ENCODE measurements around the gene SFXN2.

The SFXN2 gene

DNA sequence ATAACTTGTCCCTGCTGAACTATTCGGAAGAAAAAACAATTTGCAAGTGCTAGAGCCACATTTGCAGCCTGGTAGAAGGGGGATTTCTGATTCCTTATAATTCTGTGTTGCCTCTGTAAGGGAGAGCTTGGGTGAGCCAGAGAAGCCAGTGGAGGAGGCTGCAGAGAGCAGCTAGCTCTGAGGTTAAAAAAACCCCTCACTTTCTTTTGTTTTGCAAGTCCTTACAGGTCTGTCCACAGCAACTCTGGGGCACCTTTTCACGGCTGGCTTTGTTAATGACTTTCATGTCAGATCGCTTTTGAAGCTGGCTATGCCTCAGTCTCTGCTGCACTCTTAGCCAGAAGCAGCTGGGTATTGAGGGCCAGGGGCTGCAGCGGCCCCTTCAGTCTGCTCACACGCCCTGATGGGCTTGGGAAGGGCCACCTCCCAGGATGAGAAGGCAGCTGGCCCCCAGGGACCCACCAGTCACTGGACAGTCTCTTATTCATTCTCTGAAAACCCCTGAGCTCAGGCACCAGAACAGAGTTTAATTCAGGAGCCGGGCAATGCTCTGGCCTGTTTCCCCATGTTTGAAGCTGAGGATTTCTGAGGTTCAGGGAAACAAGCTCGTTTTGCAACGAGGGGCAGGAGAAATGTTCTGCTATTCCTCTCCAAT, 39.3 kb upstream of the SFXN2 start:
- H3K9ac ChIP-seq (ENCODE audit: low read length): no peak overlapping the region

DNA sequence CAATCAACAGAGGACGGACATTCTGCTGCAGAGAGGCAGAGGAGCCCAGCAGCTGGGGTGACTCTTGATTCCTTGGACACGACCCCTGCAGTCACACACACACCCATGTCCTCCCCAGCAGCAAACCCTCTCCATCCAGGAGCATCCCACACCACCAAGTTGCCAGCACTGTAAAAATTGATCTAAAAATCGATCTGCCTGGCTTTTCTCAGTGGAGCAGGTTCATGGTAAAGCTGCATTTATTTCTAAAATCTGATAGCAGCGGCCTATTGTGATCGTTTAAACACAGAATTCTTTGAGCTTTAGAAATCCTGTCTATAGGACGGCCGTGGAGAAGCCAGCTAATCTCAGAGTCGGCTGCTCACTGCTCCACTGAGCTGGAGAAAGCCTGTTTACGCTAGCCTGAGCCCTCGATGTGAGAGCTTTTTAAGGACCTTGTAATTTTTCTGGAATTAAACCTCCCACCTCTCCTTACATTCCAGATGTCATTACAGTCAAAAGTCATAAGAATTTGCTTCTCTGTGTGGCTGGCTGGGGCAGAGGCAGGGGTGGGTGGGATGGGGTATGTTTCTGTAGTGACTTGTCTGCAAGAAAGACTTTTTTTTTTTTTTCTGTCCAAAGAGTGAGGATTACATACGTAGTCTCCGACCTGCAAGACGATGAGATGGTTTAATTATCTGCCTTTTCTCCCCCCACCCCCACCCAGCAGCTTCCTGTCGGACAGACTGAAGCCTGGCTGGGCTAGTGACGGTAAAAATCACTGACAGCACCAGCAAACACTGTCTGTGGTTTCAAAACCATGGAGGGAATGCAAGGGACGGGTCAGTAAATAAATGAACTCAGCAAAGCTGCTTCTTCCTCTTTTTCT, 38.5 kb upstream of the SFXN2 start:
- Histone ChIP-seq H3K27ac (ENCODE audit: low read depth, low read length) (peak overlapping the region; percentile 18), H3K4me1 (ENCODE audit: control insufficient read depth, insufficient read depth, low read length) (peaks cover 8% of the 10 kb centered on the region), H3K9ac (ENCODE audit: low read length) (no peak overlapping the region), H3K36me3 (ENCODE audit: control insufficient read depth, insufficient read depth, low read length) (no peaks in the 10 kb centered on the region), H3K27me3 (ENCODE audit: control insufficient read depth, insufficient read depth, low read length) (no peaks in the 10 kb centered on the region), H3K4me3 (ENCODE audit: low read length) (no peak overlapping the region)

More for the DNA sequence above, 39.3 kb upstream of the SFXN2 start:
- H3K27ac ChIP-seq (ENCODE audit: low read depth, low read length): no peak overlapping the region
- peaks cover 8% of the 10 kb centered on the region for H3K4me1 ChIP-seq (ENCODE audit: control insufficient read depth, insufficient read depth, low read length)
- no peaks in the 10 kb centered on the region for H3K36me3 ChIP-seq (ENCODE audit: control insufficient read depth, insufficient read depth, low read length)
- no peak overlapping the region for H3K4me3 ChIP-seq (ENCODE audit: low read length)
- H3K27me3 ChIP-seq (ENCODE audit: control insufficient read depth, insufficient read depth, low read length): no peaks in the 10 kb centered on the region

DNA sequence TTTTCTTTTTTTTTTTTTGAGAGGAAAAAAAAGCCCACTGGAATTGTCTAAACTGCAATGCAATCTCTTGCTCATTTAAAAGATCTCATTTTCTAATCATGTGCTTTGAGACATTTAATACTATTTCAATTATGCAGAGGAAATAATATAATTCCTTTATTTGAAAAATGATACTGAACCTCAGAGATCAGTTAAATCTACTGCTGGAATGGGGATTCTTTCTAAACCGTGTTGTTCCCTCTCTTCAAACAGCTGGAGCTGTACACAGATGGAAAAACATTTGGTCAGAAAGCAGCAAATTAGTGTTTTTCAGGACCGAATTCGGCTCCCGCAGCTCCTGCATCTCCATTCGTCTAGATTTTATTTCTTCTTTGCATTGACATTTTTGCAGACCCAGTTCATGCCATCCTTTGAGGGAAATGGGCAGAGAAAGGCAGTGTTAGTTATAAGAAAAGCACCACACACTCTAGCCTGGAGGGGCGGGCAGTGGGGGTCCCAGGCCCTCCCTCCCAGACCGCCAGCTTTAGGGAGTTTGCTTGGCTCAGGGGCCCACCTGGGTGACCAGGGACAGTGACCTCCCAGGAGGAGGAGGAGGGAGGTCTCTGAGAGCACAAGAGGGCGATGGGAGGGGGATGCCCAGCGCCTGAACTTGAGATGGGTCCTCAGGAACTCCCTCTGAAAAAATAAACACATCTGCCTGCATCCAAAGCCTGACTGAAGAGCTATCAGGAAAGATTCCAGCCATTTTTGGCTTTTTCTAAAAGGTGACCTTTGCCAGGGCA, 37.7 kb upstream of the SFXN2 start:
- H3K36me3 ChIP-seq (ENCODE audit: control insufficient read depth, insufficient read depth, low read length): no peaks in the 10 kb centered on the region
- H3K4me3 ChIP-seq (ENCODE audit: low read length): no peak overlapping the region
- H3K9ac ChIP-seq (ENCODE audit: low read length): no peak overlapping the region
- H3K27me3 ChIP-seq (ENCODE audit: control insufficient read depth, insufficient read depth, low read length): no peaks in the 10 kb centered on the region
- peaks cover 8% of the 10 kb centered on the region for H3K4me1 ChIP-seq (ENCODE audit: control insufficient read depth, insufficient read depth, low read length)
- no peak overlapping the region for H3K27ac ChIP-seq (ENCODE audit: low read depth, low read length)

DNA sequence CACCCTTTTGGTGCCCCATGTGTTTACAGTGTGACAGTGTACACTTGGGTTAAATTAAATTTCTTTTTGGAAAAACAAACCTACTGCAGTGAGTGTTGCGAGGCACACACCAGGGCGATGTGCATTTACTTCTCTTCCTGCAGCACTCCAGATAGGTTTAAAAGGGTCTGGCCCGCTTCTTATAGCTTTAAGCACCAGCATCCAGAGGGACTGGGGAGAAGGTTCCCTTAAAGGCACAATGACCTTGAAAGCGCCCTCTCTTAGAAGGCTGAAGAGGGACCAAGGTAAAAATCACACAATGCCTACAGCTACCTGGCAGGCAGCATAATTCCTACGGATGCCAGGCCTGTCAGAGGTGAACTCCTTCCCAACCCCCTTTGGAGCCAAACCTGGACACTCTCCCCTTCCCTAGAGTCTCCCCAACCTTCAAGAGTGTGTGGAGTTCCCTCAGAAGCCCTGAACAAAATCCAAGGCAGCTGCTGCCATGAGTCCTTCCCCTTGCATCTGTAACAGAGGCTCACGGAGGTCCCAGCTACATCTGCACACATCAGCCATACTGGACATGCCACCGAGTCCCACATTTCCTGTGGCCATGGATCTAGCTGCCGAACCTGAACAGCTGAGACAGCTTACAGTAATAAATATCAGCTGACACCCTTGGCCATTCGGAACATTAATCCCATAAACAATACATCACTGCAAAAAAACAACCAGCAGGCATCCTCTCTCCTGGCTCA, 36.9 kb upstream of the SFXN2 start:
- H3K9ac ChIP-seq (ENCODE audit: low read length): no peak overlapping the region
- H3K27ac ChIP-seq (ENCODE audit: low read depth, low read length): no peak overlapping the region
- no peaks in the 10 kb centered on the region for H3K27me3 ChIP-seq (ENCODE audit: control insufficient read depth, insufficient read depth, low read length)
- peaks cover 8% of the 10 kb centered on the region for H3K4me1 ChIP-seq (ENCODE audit: control insufficient read depth, insufficient read depth, low read length)
- no peak overlapping the region for H3K4me3 ChIP-seq (ENCODE audit: low read length)
- H3K36me3 ChIP-seq (ENCODE audit: control insufficient read depth, insufficient read depth, low read length): no peaks in the 10 kb centered on the region

DNA sequence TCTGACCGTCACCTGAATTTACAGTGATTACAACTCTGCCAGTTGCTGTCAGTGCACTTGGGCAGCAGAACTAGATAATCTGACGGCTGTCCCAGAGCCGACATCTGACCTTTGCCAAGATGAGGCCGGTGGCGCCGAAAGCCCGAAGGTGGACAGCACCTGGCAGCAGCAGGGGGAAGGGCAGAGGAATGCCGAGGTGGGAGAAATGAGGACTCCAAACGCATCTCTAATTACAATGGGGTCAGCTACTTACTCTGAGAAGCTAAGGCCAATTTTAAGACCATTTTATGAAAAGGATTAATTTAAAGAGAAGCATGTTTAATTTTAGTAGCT, 36.4 kb upstream of the SFXN2 start:
- H3K36me3 ChIP-seq (ENCODE audit: control insufficient read depth, insufficient read depth, low read length): no peaks in the 10 kb centered on the region
- no peak overlapping the region for H3K27ac ChIP-seq (ENCODE audit: low read depth, low read length)
- H3K4me1 ChIP-seq (ENCODE audit: control insufficient read depth, insufficient read depth, low read length): peaks cover 8% of the 10 kb centered on the region
- H3K27me3 ChIP-seq (ENCODE audit: control insufficient read depth, insufficient read depth, low read length): no peaks in the 10 kb centered on the region
- no peak overlapping the region for H3K4me3 ChIP-seq (ENCODE audit: low read length)
- H3K9ac ChIP-seq (ENCODE audit: low read length): no peak overlapping the region

DNA sequence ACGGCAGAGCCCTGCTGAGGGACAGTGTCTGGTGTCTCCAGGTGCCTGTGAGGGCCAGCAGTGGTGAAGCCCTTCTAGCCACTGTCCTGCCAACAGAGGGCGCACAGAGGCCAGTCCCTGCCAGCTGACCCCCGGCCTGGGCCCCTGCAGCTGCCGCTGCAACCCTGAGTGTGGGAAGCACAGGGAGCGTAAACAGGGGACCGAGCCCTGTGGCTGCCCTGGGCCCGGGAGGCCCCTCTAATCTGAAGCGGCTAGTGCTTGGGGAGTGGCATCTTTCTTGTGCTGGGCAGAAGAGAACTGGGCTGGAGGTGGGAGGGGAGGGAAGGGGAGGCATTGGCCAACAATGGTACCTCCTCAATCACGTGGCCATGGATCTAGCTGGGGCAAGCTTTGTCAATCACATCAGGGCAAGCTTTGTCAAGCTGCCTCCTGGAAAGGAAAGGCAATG, 35.6 kb upstream of the SFXN2 start:
- H3K36me3 ChIP-seq (ENCODE audit: control insufficient read depth, insufficient read depth, low read length): no peaks in the 10 kb centered on the region
- H3K9ac ChIP-seq (ENCODE audit: low read length): no peak overlapping the region
- no peak overlapping the region for H3K27ac ChIP-seq (ENCODE audit: low read depth, low read length)
- H3K27me3 ChIP-seq (ENCODE audit: control insufficient read depth, insufficient read depth, low read length): no peaks in the 10 kb centered on the region
- peaks cover 6% of the 10 kb centered on the region for H3K4me1 ChIP-seq (ENCODE audit: control insufficient read depth, insufficient read depth, low read length)
- H3K4me3 ChIP-seq (ENCODE audit: low read length): no peak overlapping the region

DNA sequence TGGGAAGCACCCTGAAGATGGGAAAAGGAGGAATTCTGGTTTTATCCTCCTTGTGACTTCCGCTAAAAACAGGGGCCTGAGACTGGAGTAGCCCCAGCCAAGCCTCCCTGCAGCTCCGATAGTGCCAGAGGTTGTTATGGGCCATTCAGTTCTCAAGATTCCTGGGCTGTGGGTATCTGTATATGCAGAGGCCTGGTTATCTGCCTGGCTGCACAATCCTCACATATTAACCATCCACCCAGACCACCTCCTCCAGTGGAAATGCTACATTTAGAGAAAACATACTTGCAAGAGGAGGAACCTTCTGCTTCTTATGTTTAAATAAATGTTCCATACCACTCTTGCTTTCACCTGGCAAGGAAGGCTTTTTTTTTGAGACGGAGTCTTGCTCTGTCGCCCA, 34.8 kb upstream of the SFXN2 start:
- Histone ChIP-seq H3K27me3 (ENCODE audit: control insufficient read depth, insufficient read depth, low read length) (no peaks in the 10 kb centered on the region), H3K4me3 (ENCODE audit: low read length) (no peak overlapping the region), H3K4me1 (ENCODE audit: control insufficient read depth, insufficient read depth, low read length) (peaks cover 2% of the 10 kb centered on the region), H3K9ac (ENCODE audit: low read length) (no peak overlapping the region), H3K27ac (ENCODE audit: low read depth, low read length) (no peak overlapping the region), H3K36me3 (ENCODE audit: control insufficient read depth, insufficient read depth, low read length) (no peaks in the 10 kb centered on the region)

DNA sequence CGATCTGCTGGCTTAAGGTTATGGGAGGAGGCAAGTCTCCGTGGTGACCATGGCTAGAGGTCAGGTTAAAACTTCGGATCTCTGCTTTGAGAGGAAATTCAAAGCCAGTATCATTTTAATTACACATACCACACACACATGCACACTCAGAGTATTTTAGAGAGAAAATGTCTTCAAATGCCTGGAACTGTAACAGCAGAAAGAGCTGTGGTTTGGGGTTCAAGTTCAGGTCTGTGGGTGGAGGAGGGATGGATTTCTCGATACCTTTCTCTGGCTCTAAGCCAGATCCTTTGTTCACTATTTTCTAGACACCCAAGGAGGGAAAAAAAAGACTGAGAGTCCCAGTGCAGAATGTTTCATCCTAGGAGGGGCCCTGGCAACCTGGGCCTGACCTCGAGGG, 32.7 kb upstream of the SFXN2 start:
- Histone ChIP-seq H3K4me3 (ENCODE audit: low read length) (no peak overlapping the region), H3K27me3 (ENCODE audit: control insufficient read depth, insufficient read depth, low read length) (no peaks in the 10 kb centered on the region), H3K27ac (ENCODE audit: low read depth, low read length) (no peak overlapping the region), H3K9ac (ENCODE audit: low read length) (no peak overlapping the region), H3K4me1 (ENCODE audit: control insufficient read depth, insufficient read depth, low read length) (no peaks in the 10 kb centered on the region), H3K36me3 (ENCODE audit: control insufficient read depth, insufficient read depth, low read length) (peaks cover 3% of the 10 kb centered on the region)

DNA sequence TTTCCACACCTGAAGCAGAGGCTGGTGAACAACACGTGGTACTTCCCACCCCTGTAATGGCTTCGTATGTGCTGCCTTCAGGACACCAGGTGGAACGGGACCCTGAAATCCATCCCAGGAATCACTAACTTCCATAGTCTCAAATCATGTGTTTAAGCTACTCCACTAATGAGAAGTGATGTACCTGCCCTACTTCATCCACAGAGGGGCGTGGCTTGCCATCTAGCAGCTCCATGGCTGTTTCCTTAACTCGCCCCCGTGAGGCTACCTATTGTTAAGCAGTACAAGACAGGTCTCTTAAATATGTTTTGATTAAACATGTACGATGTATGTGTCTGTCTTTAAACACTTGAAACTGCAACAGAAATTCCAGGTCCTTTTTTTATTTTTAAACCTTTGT, 32.0 kb upstream of the SFXN2 start:
- no peaks in the 10 kb centered on the region for H3K4me1 ChIP-seq (ENCODE audit: control insufficient read depth, insufficient read depth, low read length)
- no peak overlapping the region for H3K4me3 ChIP-seq (ENCODE audit: low read length)
- no peak overlapping the region for H3K9ac ChIP-seq (ENCODE audit: low read length)
- H3K27ac ChIP-seq (ENCODE audit: low read depth, low read length): no peak overlapping the region
- H3K27me3 ChIP-seq (ENCODE audit: control insufficient read depth, insufficient read depth, low read length): no peaks in the 10 kb centered on the region
- peaks cover 3% of the 10 kb centered on the region for H3K36me3 ChIP-seq (ENCODE audit: control insufficient read depth, insufficient read depth, low read length)

DNA sequence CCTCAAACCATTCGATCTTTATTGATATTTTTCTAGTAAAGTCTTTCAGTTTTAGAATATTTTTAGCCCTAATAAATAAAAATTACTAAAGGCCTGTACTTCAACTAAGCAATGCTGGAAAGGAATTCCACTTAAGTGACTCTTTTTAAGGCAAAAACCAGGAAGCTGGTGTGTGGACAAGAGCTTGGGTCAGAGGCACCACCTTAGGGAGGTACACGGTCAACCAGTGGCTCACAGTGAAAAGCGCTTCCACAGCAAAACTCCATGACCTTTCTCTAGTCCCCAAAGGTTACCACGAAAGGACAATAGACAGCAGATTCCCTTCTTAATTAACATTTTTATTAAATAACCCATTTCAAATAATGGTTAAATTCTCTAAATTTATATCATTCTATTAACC, 31.5 kb upstream of the SFXN2 start:
- peaks cover 3% of the 10 kb centered on the region for H3K36me3 ChIP-seq (ENCODE audit: control insufficient read depth, insufficient read depth, low read length)
- no peaks in the 10 kb centered on the region for H3K4me1 ChIP-seq (ENCODE audit: control insufficient read depth, insufficient read depth, low read length)
- no peak overlapping the region for H3K27ac ChIP-seq (ENCODE audit: low read depth, low read length)

DNA sequence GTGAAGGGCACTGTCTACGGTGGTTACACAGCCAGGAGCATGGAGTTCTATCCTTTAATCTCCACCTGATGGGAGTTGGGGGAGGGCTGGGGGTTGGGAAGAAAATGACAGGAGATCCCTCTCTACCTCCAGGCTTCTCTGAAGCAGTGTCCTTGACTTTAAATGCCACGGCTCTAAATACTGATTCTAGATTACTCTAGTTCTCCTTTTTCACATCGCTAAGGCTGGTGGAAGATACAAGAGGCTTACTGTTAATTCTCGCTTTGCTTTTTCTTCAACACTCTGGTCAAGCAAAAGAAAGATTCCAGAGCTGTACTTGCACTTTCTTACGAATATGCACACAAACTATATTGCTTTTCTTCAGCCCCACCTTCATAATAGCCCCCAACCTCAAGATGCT, 30.7 kb upstream of the SFXN2 start:
- H3K9ac ChIP-seq (ENCODE audit: low read length): no peak overlapping the region
- no peak overlapping the region for H3K27ac ChIP-seq (ENCODE audit: low read depth, low read length)
- no peak overlapping the region for H3K4me3 ChIP-seq (ENCODE audit: low read length)
- H3K4me1 ChIP-seq (ENCODE audit: control insufficient read depth, insufficient read depth, low read length): no peaks in the 10 kb centered on the region
- H3K27me3 ChIP-seq (ENCODE audit: control insufficient read depth, insufficient read depth, low read length): no peaks in the 10 kb centered on the region
- H3K36me3 ChIP-seq (ENCODE audit: control insufficient read depth, insufficient read depth, low read length): peaks cover 3% of the 10 kb centered on the region

More for the DNA sequence above, 31.5 kb upstream of the SFXN2 start:
- Histone ChIP-seq H3K27me3 (ENCODE audit: control insufficient read depth, insufficient read depth, low read length) (no peaks in the 10 kb centered on the region), H3K9ac (ENCODE audit: low read length) (no peak overlapping the region), H3K4me3 (ENCODE audit: low read length) (no peak overlapping the region)
